Effector memory CD4-positive, alpha-beta T cell (primary cell): ENCODE measurements around the gene PPP6R1.

ENCODE experiments used
- DNase-seq, 3 donors: peaks; one replicate each; pipeline ENCODE4 v3.0.0-alpha.2; 2020
- H3K27ac ChIP-seq: 2 replicates; pipeline ENCODE4 v1.7.0; 2013; ENCODE audit warnings: mild to moderate bottlenecking, low read length, moderate library complexity; ENCODE audit not compliant: insufficient read depth, poor library complexity, severe bottlenecking
- H3K27me3 ChIP-seq: replicated peaks from 2 replicates; pipeline ENCODE4 v1.7.0; 2013; ENCODE audit warnings: mild to moderate bottlenecking, low read length; ENCODE audit not compliant: insufficient read depth, control insufficient read depth, poor library complexity, severe bottlenecking
- H3K36me3 ChIP-seq: 2 replicates; pipeline ENCODE4 v1.7.0; 2013; ENCODE audit warnings: mild to moderate bottlenecking, low read length, moderate library complexity; ENCODE audit not compliant: control insufficient read depth, insufficient read depth
- H3K4me1 ChIP-seq: 2 replicates; pipeline ENCODE4 v1.7.0; 2013; ENCODE audit warnings: low read length, mild to moderate bottlenecking; ENCODE audit not compliant: control insufficient read depth, insufficient read depth, poor library complexity, severe bottlenecking
- H3K4me3 ChIP-seq: 2 replicates; pipeline ENCODE4 v1.7.0; 2013; ENCODE audit warnings: low read length, low read depth, mild to moderate bottlenecking; ENCODE audit not compliant: insufficient read depth, poor library complexity, severe bottlenecking
- H3K9me3 ChIP-seq: 2 replicates; pipeline ENCODE4 v1.7.0; 2013; ENCODE audit warnings: mild to moderate bottlenecking, low read length, moderate library complexity; ENCODE audit not compliant: control insufficient read depth

The PPP6R1 gene

GRCh38 chr19:55189403-55189835 is 69.4 kb downstream of the PPP6R1 start:
- Histone ChIP-seq H3K4me1 (no peaks in the 10 kb centered on the region), H3K4me3 (no peak overlapping the region), H3K27me3 (no peaks in the 10 kb centered on the region), H3K9me3 (no peaks in the 10 kb centered on the region), H3K27ac (no peak overlapping the region), H3K36me3 (no peaks in the 10 kb centered on the region)
- no peak for DNase-seq

DNA sequence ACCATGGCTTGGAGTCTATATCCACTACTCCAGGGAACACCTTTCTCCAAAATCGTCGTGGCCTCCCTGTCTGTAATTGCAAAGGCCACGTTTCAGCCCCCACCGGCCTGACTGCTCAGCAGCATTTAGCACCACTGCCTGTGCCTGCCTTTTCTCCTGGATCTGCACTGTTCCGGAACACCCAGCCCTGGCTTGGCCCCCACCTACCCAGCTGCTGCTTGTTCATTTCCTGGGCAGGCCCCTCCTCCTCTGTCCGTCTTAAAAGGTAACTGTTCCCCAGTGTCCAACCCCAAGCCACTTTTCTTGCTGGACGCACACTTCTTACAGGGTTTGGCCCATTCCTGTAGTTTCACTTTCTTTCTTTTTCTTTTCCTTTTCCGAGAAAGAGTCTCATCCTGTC is 70.2 kb downstream of the PPP6R1 start:
- DNase-seq, result no peak
- no peak overlapping the region for H3K27ac ChIP-seq
- no peak overlapping the region for H3K4me3 ChIP-seq
- no peaks in the 10 kb centered on the region for H3K36me3 ChIP-seq
- no peaks in the 10 kb centered on the region for H3K4me1 ChIP-seq
- no peaks in the 10 kb centered on the region for H3K9me3 ChIP-seq
- H3K27me3 ChIP-seq, result no peaks in the 10 kb centered on the region

GRCh38 chr19:55186080-55186479 is 72.7 kb downstream of the PPP6R1 start:
- no peak overlapping the region for H3K27ac ChIP-seq
- no peaks in the 10 kb centered on the region for H3K36me3 ChIP-seq
- no peak overlapping the region for H3K4me3 ChIP-seq
- H3K4me1 ChIP-seq, result no peaks in the 10 kb centered on the region
- H3K27me3 ChIP-seq, result no peaks in the 10 kb centered on the region
- no peaks in the 10 kb centered on the region for H3K9me3 ChIP-seq
- DNase-seq, result no peak

DNA sequence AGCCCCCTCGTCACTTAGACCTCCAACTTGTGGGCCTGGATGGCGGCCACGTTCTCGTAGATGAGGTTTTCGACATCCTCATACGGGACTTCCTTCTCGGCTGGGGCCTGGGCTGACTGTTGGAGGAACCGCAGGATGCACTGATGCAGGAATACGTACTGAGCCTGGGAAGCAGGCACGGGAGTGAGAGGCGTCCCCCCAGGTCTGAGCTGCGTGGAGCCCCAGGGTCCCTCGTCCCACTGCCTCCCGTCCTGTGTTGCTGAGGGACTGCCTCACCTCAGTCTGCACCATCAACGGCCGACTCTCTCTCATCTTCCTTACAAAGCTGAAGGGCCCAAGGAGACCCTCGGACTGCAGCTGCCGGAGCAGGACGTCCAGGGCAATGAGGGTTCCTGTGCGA is 77.1 kb downstream of the PPP6R1 start:
- no peak for DNase-seq
- Histone ChIP-seq H3K36me3 (no peaks in the 10 kb centered on the region), H3K9me3 (no peaks in the 10 kb centered on the region), H3K4me3 (no peak overlapping the region), H3K27ac (no peak overlapping the region), H3K27me3 (peaks cover 29% of the 10 kb centered on the region), H3K4me1 (peaks cover 20% of the 10 kb centered on the region)
